ENCODE data around the gene CFAP65.

DNA sequence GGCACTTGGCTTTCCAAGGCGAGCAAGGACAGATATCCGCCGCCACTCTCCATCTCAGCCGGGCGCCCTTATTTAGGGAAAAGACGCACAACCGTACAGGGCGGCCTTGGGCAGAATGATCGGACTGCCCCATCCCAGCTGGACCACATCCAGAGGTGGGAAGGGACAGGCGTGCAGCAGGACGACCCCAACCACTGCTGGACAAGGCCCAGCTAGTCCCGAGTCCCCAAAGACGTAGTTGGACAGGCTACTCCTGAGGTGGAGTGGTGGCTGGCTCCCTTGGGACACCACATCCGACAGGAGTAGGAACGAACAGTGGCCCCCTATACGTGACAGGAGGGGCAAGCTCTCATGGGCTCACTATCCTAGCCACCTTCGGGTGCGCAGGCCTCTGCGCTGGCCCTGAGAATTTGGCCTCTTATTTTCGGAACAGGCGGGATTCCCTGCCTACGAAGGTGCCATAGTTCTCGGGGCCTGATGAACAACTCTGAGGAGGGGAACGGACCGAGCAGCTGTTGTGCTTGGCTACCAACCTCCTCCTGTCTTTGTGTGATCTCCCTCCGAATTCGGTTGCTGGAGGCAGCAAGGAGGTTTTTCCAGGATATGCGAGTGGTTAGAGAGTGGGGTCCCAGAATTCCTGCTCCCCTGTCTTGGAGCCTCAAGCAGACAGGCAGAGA lies 58.6 kb downstream of the CFAP65 start:
- no peak for TF ChIP-seq POLR2A (IDR thresholded peaks at IDR 0.05)
- TF ChIP-seq CTCF (IDR thresholded peaks at IDR 0.05): no peak
- TF ChIP-seq POLR2AphosphoS5 (IDR thresholded peaks at IDR 0.05): no peak
